RWPE2 (cell line): ENCODE measurements around the gene PRKCE.

Experiments
- ATAC-seq: fragments of 200-7000 bp; cut with Tn5 transposase; 3 replicates; pipeline ENCODE4 v1.9.1; 2021; ENCODE audit warnings: low read depth
- DNase-seq: peaks from one replicate; pipeline ENCODE4 v3.0.0-alpha.2; 2020; ENCODE audit warnings: low spot score
- H3K27ac ChIP-seq: fragments of 450-650 bp; 2 replicates; pipeline ENCODE4 v1.5.1; 2017; ENCODE audit warnings: mild to moderate bottlenecking; ENCODE audit not compliant: poor library complexity, severe bottlenecking
- H3K27me3 ChIP-seq: fragments of 250-450 bp; sonication (Bioruptor Pico); 2 replicates; pipeline ENCODE4 v1.5.1; 2021; ENCODE audit warnings: mild to moderate bottlenecking, moderate library complexity; ENCODE audit not compliant: insufficient read depth, poor library complexity, severe bottlenecking
- H3K36me3 ChIP-seq: fragments of 250-450 bp; sonication (Bioruptor Pico); 2 replicates; pipeline ENCODE4 v1.5.1; 2020; ENCODE audit warnings: low read depth, mild to moderate bottlenecking, moderate library complexity
- H3K4me1 ChIP-seq: fragments of 250-450 bp; sonication (Bioruptor Pico); 2 replicates; pipeline ENCODE4 v1.5.1; 2021; ENCODE audit warnings: mild to moderate bottlenecking, moderate library complexity; ENCODE audit not compliant: insufficient read depth, poor library complexity, severe bottlenecking
- H3K4me3 ChIP-seq: fragments of 250-450 bp; sonication (Bioruptor Pico); 2 replicates; pipeline ENCODE4 v1.5.1; 2021; ENCODE audit warnings: mild to moderate bottlenecking, moderate library complexity; ENCODE audit not compliant: severe bottlenecking
- H3K9me3 ChIP-seq: fragments of 250-450 bp; sonication (Bioruptor Pico); 2 replicates; pipeline ENCODE4 v1.5.1; 2021; ENCODE audit warnings: mild to moderate bottlenecking, moderate library complexity; ENCODE audit not compliant: severe bottlenecking
- TF ChIP-seq, protein P1 (sequence below): fragments of 450-650 bp; IDR thresholded peaks from one replicate; pipeline ENCODE4 v1.5.1; 2017; ENCODE audit warnings: mild to moderate bottlenecking, moderate library complexity; ENCODE audit not compliant: poor library complexity, severe bottlenecking

The PRKCE gene

DNA sequence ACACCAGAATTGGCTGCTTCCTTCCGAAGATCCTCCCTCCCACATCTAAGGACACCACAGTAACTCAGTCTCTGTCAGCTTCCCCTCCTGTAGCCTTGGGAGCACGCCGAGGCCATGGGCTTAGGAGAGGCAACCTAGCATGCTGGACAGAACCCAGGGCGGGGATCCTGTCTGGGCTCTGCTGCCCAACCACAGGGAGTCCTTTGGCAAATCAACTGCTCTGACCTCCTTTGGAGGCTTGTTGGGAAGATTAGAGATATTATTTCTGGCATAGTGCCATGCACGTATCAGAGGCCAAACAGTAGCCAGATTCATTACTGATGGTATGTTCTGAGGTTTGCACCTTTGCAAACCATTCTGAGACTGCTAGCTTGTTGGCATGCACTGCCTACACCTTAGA, 383.1 kb downstream of the PRKCE start:
- TF ChIP-seq, protein P1, sequence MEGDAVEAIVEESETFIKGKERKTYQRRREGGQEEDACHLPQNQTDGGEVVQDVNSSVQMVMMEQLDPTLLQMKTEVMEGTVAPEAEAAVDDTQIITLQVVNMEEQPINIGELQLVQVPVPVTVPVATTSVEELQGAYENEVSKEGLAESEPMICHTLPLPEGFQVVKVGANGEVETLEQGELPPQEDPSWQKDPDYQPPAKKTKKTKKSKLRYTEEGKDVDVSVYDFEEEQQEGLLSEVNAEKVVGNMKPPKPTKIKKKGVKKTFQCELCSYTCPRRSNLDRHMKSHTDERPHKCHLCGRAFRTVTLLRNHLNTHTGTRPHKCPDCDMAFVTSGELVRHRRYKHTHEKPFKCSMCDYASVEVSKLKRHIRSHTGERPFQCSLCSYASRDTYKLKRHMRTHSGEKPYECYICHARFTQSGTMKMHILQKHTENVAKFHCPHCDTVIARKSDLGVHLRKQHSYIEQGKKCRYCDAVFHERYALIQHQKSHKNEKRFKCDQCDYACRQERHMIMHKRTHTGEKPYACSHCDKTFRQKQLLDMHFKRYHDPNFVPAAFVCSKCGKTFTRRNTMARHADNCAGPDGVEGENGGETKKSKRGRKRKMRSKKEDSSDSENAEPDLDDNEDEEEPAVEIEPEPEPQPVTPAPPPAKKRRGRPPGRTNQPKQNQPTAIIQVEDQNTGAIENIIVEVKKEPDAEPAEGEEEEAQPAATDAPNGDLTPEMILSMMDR, result no peak
- no peak overlapping the region for H3K4me3 ChIP-seq
- H3K9me3 ChIP-seq, result no peaks in the 10 kb centered on the region
- DNase-seq (no peak), ATAC-seq (no peak)
- H3K36me3 ChIP-seq, result no peaks in the 10 kb centered on the region
- peaks cover 11% of the 10 kb centered on the region for H3K4me1 ChIP-seq
- no peaks in the 10 kb centered on the region for H3K27me3 ChIP-seq
- H3K27ac ChIP-seq, result no peak overlapping the region

DNA sequence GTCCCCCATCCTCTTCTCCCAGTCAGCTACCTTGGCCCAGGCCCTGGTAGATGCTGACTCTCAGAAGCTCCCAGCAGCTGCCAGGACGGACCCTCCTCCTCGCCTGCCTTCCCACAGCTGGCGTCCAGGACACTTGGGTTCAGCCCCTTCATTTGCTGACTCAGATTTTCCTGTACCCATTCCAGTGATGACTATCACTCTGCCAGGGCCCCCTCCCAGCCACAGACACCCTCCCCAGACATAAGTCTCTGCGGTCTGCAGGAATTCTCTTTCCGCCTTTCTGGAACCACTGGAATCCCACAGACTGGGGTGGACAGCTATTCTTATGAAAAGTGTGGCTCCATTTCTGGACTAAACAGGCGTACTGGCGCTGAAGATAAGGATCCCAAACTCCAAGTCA, 385.5 kb downstream of the PRKCE start:
- H3K27ac ChIP-seq, result no peak overlapping the region
- H3K27me3 ChIP-seq, result no peaks in the 10 kb centered on the region
- H3K4me3 ChIP-seq, result no peak overlapping the region
- no peak for DNase-seq
- H3K4me1 ChIP-seq, result peaks cover 11% of the 10 kb centered on the region
- TF ChIP-seq, protein P1, result no peak
- H3K9me3 ChIP-seq, result no peaks in the 10 kb centered on the region
- H3K36me3 ChIP-seq, result no peaks in the 10 kb centered on the region
- ATAC-seq, result no peak

DNA sequence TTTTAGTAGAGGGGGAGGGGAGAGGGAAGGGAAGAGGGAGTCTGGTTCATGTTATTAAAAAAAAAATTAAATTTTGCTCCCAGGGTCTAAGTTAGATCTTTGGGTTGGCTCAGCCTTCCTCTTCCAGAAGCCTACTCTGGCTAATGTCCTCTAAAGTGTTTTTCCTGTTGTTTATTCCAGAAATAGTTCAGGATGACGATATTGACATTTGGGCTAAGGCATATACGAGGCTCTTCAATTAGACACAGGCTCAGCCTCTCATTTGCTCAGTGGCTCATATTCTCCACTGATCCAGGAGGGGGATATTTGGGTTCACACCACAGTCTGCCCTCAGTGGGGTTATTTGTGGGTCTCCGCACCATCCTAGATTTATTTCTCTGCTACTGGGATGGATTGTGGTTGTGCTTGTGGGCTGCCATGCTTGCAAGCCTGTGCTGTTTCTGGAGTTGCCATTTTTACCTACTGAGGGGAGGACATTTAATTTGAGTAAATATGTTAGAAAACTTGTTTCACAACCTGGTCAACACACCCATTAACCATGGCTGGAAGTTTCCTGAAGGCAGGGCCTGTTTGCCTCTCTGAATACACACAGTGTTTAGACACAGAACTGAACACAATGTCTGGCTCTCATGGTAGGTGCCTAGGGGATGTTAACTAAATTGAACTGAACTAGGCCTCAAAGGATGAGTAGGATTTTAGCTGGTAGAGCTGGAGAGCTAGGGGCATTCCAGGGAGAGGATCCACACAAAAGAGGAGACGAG, 388.2 kb downstream of the PRKCE start:
- ATAC-seq (no peak), DNase-seq (no peak)
- no peaks in the 10 kb centered on the region for H3K27me3 ChIP-seq
- no peaks in the 10 kb centered on the region for H3K4me1 ChIP-seq
- TF ChIP-seq, protein P1, result no peak
- H3K36me3 ChIP-seq, result no peaks in the 10 kb centered on the region
- no peaks in the 10 kb centered on the region for H3K9me3 ChIP-seq
- H3K4me3 ChIP-seq, result no peak overlapping the region
- H3K27ac ChIP-seq, result no peak overlapping the region

DNA sequence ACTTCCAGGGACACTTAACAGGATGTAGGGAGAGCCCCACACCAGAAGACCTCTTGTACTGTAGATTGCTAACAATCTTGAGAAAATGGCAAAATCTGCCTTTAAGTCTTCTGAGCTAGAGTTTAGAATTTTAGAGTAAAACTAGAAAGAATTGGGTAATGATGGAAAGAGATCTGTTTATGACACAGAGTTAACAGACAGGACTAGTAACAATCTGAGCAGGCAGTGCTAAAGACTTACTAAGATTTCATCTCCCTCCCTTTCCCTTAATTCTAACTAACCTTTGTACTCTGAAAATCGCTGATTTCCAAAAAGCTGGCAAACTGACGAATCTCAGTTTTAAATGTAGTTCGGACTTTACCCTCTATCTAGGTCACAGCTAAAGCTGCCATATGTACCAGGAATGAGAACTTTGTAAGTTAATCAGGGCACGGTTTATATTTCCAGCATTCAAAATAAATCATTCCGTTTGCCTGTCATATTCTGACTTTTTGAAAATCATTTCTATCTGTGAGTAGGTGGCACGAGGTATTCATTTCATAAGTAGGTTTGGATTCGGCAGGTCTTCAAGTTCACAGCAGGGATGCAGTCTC, 389.2 kb downstream of the PRKCE start:
- DNase-seq, result no peak
- Histone ChIP-seq H3K27me3 (no peaks in the 10 kb centered on the region), H3K27ac (no peak overlapping the region), H3K36me3 (no peaks in the 10 kb centered on the region), H3K4me1 (no peaks in the 10 kb centered on the region), H3K4me3 (no peak overlapping the region), H3K9me3 (no peaks in the 10 kb centered on the region)
- TF ChIP-seq, protein P1, result no peak
- ATAC-seq, result no peak

DNA sequence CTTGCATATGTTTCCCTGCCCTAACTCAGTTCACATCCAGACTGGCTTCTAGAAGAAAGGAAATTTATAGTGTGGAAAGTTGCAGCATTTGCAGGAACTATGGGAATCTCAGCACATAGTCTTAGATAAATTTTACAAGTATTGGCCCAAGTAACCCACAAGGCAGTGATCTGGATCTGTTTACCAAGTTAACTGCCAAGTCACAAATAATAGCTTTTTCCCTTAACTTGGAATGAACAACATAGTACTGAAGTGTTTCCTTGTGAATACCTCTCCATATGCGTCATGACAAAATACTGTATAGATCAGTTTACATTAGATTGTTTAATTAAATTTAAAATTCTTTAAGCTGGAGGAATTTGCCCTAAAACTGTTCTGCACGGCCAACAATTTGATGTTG, 390.0 kb downstream of the PRKCE start:
- Histone ChIP-seq H3K9me3 (no peaks in the 10 kb centered on the region), H3K4me1 (no peaks in the 10 kb centered on the region), H3K27me3 (no peaks in the 10 kb centered on the region), H3K27ac (no peak overlapping the region), H3K36me3 (no peaks in the 10 kb centered on the region), H3K4me3 (no peak overlapping the region)
- DNase-seq (no peak), ATAC-seq (no peak)
- TF ChIP-seq, protein P1, result no peak
